NCI-H2196 (cell line): Measurements from ENCODE around the gene PRDM16.

Experiments used
- DNase-seq: peaks from one replicate; lab custom pipeline; 2025; ENCODE audit not compliant: unreplicated experiment; lab: John Stamatoyannopoulos, UW

The PRDM16 gene

GRCh38 chr1:3197781-3198316 is 128.8 kb downstream of the PRDM16 start:
- no peak for DNase-seq

GRCh38 chr1:3198371-3199271 is 129.6 kb downstream of the PRDM16 start:
- no peak for DNase-seq

DNA sequence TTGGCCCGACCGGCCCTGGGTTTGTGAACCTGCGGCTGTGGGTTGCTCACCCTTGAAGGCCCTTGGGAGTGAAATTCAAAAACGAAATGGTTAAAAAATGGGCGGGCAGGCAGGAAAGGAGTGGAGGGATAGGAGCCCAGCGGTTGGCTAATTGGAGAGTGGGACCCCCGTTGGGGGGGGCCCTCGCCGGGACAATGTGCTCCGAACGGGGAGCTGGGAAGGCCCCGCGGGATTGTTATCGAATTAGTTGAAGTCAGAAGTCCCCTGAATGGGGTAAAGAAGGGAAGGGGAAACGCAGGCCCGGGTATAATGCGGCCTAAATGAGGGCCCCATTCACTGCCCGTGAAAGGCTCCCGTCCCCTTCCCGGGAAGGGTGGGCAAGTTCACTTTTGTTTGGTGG is 135.7 kb downstream of the PRDM16 start:
- DNase-seq = no peak

DNA sequence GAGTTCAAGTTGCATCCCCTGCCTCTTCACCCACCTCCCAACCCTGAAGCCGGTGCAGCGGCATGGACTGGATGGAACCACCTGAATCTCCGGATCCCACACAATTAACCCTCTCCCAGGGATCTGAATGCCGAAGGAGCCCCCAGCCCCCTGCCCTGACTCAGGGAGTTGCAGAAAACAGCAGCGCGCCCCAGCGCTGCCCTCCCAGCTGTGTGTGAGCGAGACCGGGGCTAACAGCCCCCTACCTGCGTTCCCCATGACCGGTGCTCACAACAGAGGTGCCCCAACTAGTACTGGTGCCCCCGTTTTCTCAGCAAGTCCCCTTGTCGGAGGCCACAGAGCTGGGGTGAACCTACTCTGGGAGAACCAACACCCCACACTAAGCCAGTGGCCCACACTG is 136.8 kb downstream of the PRDM16 start:
- no peak for DNase-seq

- DNase-seq = no peak
Observed at GRCh38 chr1:3206696-3207095, 137.7 kb downstream of the PRDM16 start.

- DNase-seq = no peak
Observed at GRCh38 chr1:3207217-3207848, 138.3 kb downstream of the PRDM16 start.

- DNase-seq = no peak
Observed at GRCh38 chr1:3208819-3209200, 139.8 kb downstream of the PRDM16 start.

- no peak for DNase-seq
Observed at GRCh38 chr1:3209201-3209600, 140.2 kb downstream of the PRDM16 start.

- no peak for DNase-seq
Observed at GRCh38 chr1:3211582-3212375, 142.8 kb downstream of the PRDM16 start.

GRCh38 chr1:3212453-3213355 is 143.7 kb downstream of the PRDM16 start:
- no peak for DNase-seq

GRCh38 chr1:3213730-3214129 is 144.7 kb downstream of the PRDM16 start:
- no peak for DNase-seq

GRCh38 chr1:3215198-3216014 is 146.4 kb downstream of the PRDM16 start:
- no peak for DNase-seq

- DNase-seq = no peak
Observed at GRCh38 chr1:3216015-3216391, 147.0 kb downstream of the PRDM16 start.

GRCh38 chr1:3217181-3217641 is 148.2 kb downstream of the PRDM16 start:
- DNase-seq = no peak

GRCh38 chr1:3217979-3218679 is 149.1 kb downstream of the PRDM16 start:
- no peak for DNase-seq

GRCh38 chr1:3219005-3219790 is 150.2 kb downstream of the PRDM16 start:
- peak; percentile 30 for DNase-seq

- DNase-seq = no peak
Observed at GRCh38 chr1:3219791-3220467, 150.9 kb downstream of the PRDM16 start.
